Mesendoderm (in vitro differentiated cells): ENCODE measurements around the gene ICAM4.
"Not testable (repeated sequence)": the region's sequence is repeated elsewhere in the genome, so short reads cannot be mapped to it uniquely, and the experiment has no call there.

Experiments used
- DNase-seq: peaks from one replicate; pipeline ENCODE4 v3.0.0; 2013
- H2AK5ac ChIP-seq: 2 replicates; pipeline ENCODE4 v1.6.1; 2013; ENCODE audit warnings: low read length, inconsistent platforms
- H2BK120ac ChIP-seq: 2 replicates; pipeline ENCODE4 v1.6.1; 2013; ENCODE audit warnings: low read depth, mild to moderate bottlenecking, low read length, moderate library complexity, mixed read lengths
- H2BK15ac ChIP-seq: replicated peaks from 2 replicates; pipeline ENCODE4 v1.6.1; 2013; ENCODE audit warnings: low read depth, mild to moderate bottlenecking, moderate library complexity
- H2BK5ac ChIP-seq: 2 replicates; pipeline ENCODE4 v1.6.1; 2013; ENCODE audit warnings: low read length, inconsistent platforms
- H3K18ac ChIP-seq: 2 replicates; pipeline ENCODE4 v1.6.1; 2013; ENCODE audit warnings: mild to moderate bottlenecking, low read length, mixed read lengths
- H3K23ac ChIP-seq: one replicate; pipeline ENCODE4 v1.6.1; 2013; ENCODE audit warnings: low read length
- H3K27ac ChIP-seq: 2 replicates; pipeline ENCODE4 v1.5.1; 2013; ENCODE audit warnings: low read depth, mild to moderate bottlenecking, inconsistent platforms, low read length, moderate library complexity
- H3K27me3 ChIP-seq: 2 replicates; pipeline ENCODE4 v1.6.1; 2013; ENCODE audit warnings: low read length, control low read depth, mild to moderate bottlenecking, inconsistent platforms; ENCODE audit not compliant: insufficient read depth, poor library complexity
- H3K36me3 ChIP-seq: 2 replicates; pipeline ENCODE4 v1.6.1; 2013; ENCODE audit warnings: low read length, inconsistent platforms; ENCODE audit not compliant: control insufficient read depth, insufficient read depth
- H3K4ac ChIP-seq: one replicate; pipeline ENCODE4 v1.6.1; 2013; ENCODE audit warnings: low read depth, mild to moderate bottlenecking, low read length, moderate library complexity
- H3K4me1 ChIP-seq: 2 replicates; pipeline ENCODE4 v1.6.1; 2013; ENCODE audit warnings: low read depth, low read length, inconsistent platforms; ENCODE audit not compliant: control insufficient read depth
- H3K4me2 ChIP-seq: 2 replicates; pipeline ENCODE4 v1.6.1; 2013; ENCODE audit warnings: low read length
- H3K4me3 ChIP-seq: 2 replicates; pipeline ENCODE4 v1.5.1; 2013; ENCODE audit warnings: mild to moderate bottlenecking, low read length
- H3K56ac ChIP-seq: one replicate; pipeline ENCODE4 v1.6.1; 2013; ENCODE audit warnings: low read length
- H3K79me1 ChIP-seq: 2 replicates; pipeline ENCODE4 v1.6.1; 2013; ENCODE audit warnings: low read length, inconsistent platforms
- H3K79me2 ChIP-seq: 2 replicates; pipeline ENCODE4 v1.6.1; 2013; ENCODE audit warnings: mild to moderate bottlenecking, low read length; ENCODE audit not compliant: control insufficient read depth, insufficient read depth
- H3K9ac ChIP-seq: 2 replicates; pipeline ENCODE4 v1.6.1; 2013; ENCODE audit warnings: low read length, inconsistent platforms
- H4K5ac ChIP-seq: one replicate; pipeline ENCODE4 v1.6.1; 2013; ENCODE audit warnings: low read length
- H4K8ac ChIP-seq: one replicate; pipeline ENCODE4 v1.6.1; 2013; ENCODE audit warnings: low read depth, mild to moderate bottlenecking, control low read depth, low read length, moderate library complexity
- WGBS: extraction: QIAGEN DNeasy Blood & Tissue Kit; methylation state at CpG from one replicate; pipeline ENCODE4 v1.1.7; 2013; ENCODE audit warnings: low lambda C conversion rate, missing lambda C conversion rate; ENCODE audit not compliant: insufficient coverage; ENCODE audit errors: extremely low coverage; 5-methylcytosine and 5-hydroxymethylcytosine counted together

ICAM4 gene

GRCh38 chr19:10278935-10279334, 7.8 kb upstream of the ICAM4 start:
- Histone ChIP-seq H3K9ac (no peak overlapping the region), H3K27me3 (no peaks in the 10 kb centered on the region), H3K79me1 (no peaks in the 10 kb centered on the region), H3K4me3 (no peak overlapping the region), H3K79me2 (no peaks in the 10 kb centered on the region), H4K8ac (no peak overlapping the region), H3K18ac (no peak overlapping the region), H3K27ac (no peak overlapping the region), H3K36me3 (no peaks in the 10 kb centered on the region), H3K4me1 (no peaks in the 10 kb centered on the region), H2BK15ac (no peak overlapping the region), H3K23ac (no peak overlapping the region), H2AK5ac (no peak overlapping the region), H4K5ac (no peak overlapping the region), H2BK5ac (no peak overlapping the region), H3K4me2 (no peak overlapping the region), H3K4ac (no peak overlapping the region), H3K56ac (no peak overlapping the region), H2BK120ac (no peak overlapping the region)
- no peak for DNase-seq
- no CpG with 5 or more reads among the region's 1 CpG for WGBS

DNA sequence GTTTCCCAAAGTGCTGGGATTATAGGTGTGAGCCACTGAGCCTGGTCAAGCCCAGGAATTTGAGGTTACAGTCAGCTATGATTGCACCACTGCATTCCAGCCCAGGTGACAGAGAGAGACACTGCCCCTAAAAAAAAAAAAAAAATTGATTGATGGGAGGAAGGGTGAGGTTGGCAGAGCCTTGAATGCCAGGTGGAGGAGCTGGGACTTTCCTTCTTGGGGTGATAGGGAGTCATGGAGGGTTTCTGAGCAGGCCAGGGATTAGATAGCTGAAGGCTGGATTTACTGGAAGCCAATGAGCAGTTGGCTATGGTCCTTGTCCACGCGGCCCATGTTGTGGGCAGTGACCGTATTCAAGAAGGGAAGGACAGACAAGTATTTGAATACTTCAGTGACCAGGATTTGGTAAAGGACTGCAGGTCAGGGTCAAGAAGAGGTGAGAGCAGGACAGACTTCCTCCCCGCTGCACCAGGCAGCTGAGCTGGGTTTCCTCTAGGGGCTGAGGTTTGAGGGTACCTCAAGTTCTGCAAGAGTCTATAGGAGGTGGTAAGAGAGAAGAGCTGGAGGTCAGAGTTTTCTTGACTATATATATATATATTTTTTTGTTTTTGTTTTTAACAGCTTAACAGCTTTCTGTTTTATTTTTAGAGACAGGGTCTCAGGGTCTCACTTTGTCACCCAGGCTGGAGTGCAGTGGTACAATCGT, 6.9 kb upstream of the ICAM4 start:
- Histone ChIP-seq H3K56ac (no peak overlapping the region), H2BK120ac (no peak overlapping the region), H2BK15ac (no peak overlapping the region), H3K4me1 (no peaks in the 10 kb centered on the region), H4K5ac (no peak overlapping the region), H3K18ac (no peak overlapping the region), H3K23ac (no peak overlapping the region), H4K8ac (no peak overlapping the region), H2BK5ac (no peak overlapping the region), H3K9ac (no peak overlapping the region), H3K4me2 (no peak overlapping the region), H3K27ac (no peak overlapping the region), H3K36me3 (no peaks in the 10 kb centered on the region), H3K4me3 (no peak overlapping the region), H2AK5ac (no peak overlapping the region), H3K4ac (no peak overlapping the region), H3K79me2 (no peaks in the 10 kb centered on the region), H3K27me3 (no peaks in the 10 kb centered on the region), H3K79me1 (no peaks in the 10 kb centered on the region)
- no CpG with 5 or more reads among the region's 5 CpGs for WGBS
- DNase-seq, result no peak

DNA sequence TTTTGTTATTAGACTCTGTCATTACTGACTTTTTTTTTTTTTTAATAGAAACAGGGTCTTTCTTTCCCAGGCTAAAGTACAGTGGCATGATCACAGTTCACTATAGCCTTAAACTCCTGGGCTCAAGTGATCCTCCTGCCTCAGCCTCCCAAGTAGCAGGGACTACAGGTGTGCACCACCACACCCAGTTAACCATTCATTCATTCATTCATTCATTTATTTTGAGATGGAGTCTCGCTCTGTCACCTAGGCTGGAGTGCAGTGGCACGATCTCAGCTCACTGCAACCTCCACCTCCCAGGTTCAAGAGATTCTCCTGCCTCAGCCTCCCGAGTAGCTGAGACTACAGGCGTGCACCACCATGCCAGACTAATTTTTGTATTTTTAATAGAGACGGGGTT, 4.7 kb upstream of the ICAM4 start:
- not testable (repeated sequence) for H3K4ac ChIP-seq, H3K36me3 ChIP-seq, H3K27ac ChIP-seq, H3K4me3 ChIP-seq, H3K56ac ChIP-seq, H3K9ac ChIP-seq, H3K18ac ChIP-seq, H4K8ac ChIP-seq, H3K4me2 ChIP-seq, H4K5ac ChIP-seq, H3K79me2 ChIP-seq, H3K4me1 ChIP-seq, H3K23ac ChIP-seq, H2AK5ac ChIP-seq, H2BK5ac ChIP-seq, H2BK120ac ChIP-seq, H2BK15ac ChIP-seq, H3K79me1 ChIP-seq, DNase-seq, H3K27me3 ChIP-seq
- no CpG with 5 or more reads among the region's 5 CpGs for WGBS

- no peak for DNase-seq
- Histone ChIP-seq H2BK15ac (no peak overlapping the region), H2BK5ac (no peak overlapping the region), H3K23ac (no peak overlapping the region), H3K27me3 (peaks cover 7% of the 10 kb centered on the region), H3K18ac (no peak overlapping the region), H2AK5ac (no peak overlapping the region), H3K79me2 (no peaks in the 10 kb centered on the region), H3K79me1 (no peaks in the 10 kb centered on the region), H3K36me3 (no peaks in the 10 kb centered on the region), H3K27ac (no peak overlapping the region), H3K4me1 (no peaks in the 10 kb centered on the region), H3K4ac (no peak overlapping the region), H3K4me3 (no peak overlapping the region), H3K56ac (no peak overlapping the region), H3K4me2 (no peak overlapping the region), H4K8ac (no peak overlapping the region), H4K5ac (no peak overlapping the region), H3K9ac (no peak overlapping the region), H2BK120ac (no peak overlapping the region)
- WGBS, result no CpG with 5 or more reads among the region's 23 CpGs
These were observed 3.3 kb upstream of the ICAM4 start for GRCh38 chr19:10283301-10284064.

GRCh38 chr19:10284065-10284959, 2.4 kb upstream of the ICAM4 start:
- peaks cover 9% of the 10 kb centered on the region for H3K27me3 ChIP-seq
- H3K79me1 ChIP-seq, result no peaks in the 10 kb centered on the region
- no peak overlapping the region for H3K18ac ChIP-seq
- no peak overlapping the region for H3K4me3 ChIP-seq
- no peak overlapping the region for H3K9ac ChIP-seq
- no peak overlapping the region for H2BK5ac ChIP-seq
- H3K27ac ChIP-seq, result no peak overlapping the region
- no peak overlapping the region for H2BK120ac ChIP-seq
- no peak overlapping the region for H2BK15ac ChIP-seq
- no peak overlapping the region for H4K5ac ChIP-seq
- no peak overlapping the region for H3K4ac ChIP-seq
- WGBS, result no CpG with 5 or more reads among the region's 34 CpGs
- no peaks in the 10 kb centered on the region for H3K4me1 ChIP-seq
- H2AK5ac ChIP-seq, result no peak overlapping the region
- H3K36me3 ChIP-seq, result no peaks in the 10 kb centered on the region
- no peak overlapping the region for H3K56ac ChIP-seq
- H3K79me2 ChIP-seq, result no peaks in the 10 kb centered on the region
- DNase-seq, result no peak
- no peak overlapping the region for H3K4me2 ChIP-seq
- H4K8ac ChIP-seq, result no peak overlapping the region
- H3K23ac ChIP-seq, result no peak overlapping the region
